HG02678 (cell line): ENCODE measurements around the gene SMYD1.
"Not testable (repeated sequence)": the region's sequence is repeated elsewhere in the genome, so short reads cannot be mapped to it uniquely, and the experiment has no call there.

Source experiments
- ATAC-seq: cut with Tn5 transposase; IDR thresholded peaks from one replicate; pipeline ENCODE4 v1.9.1; 2021; ENCODE audit warnings: mild to moderate bottlenecking, moderate library complexity; ENCODE audit not compliant: unreplicated experiment

Gene SMYD1

DNA sequence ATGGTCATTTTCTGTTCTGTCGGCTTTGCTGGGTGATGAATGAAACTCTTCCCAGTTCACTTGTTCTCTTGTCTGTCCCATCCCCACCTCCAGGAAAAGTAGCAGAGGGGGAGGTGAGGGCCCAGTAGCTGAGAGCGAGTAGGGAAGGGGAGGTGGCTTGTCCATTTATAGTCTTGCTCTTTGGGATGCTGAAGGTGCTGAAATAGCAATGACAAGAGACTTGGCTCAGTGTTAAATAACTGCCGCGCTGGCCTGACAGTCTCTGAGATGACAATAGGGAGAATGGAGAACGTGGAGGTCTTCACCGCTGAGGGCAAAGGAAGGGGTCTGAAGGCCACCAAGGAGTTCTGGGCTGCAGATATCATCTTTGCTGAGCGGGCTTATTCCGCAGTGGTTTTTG lies at the start of gene SMYD1:
TSS of gene SMYD1 (plus strand) at position 228 of the 400 bp plus-strand sequence. CDS start at position 268, 40 bp downstream.
- no peak for ATAC-seq

- not testable (repeated sequence) for ATAC-seq
These were observed 49.4 kb upstream of the SMYD1 start for GRCh38 chr2:88018077-88018805.

DNA sequence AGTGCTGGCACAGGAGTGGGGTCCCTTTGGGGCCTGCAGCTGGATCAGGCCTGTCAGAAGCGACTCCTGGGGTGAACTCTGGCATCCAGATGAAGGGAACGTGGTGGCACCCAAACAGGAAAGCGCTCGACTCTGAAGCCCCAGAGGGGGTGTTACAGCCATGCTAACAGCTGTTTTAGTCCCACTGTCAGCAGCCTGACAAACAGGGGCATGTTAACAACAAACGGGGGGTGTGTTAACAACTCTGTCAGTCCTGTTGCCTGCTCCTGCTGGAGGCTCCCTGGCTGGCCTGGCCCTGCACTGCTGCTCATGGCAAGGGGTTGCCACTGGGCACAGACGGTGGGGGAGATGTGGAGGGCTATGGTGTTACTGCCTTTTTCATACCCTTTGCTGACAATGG lies 48.7 kb upstream of the SMYD1 start:
- no peak for ATAC-seq

- no peak for ATAC-seq
These were observed 47.6 kb upstream of the SMYD1 start for GRCh38 chr2:88019985-88020384.

DNA sequence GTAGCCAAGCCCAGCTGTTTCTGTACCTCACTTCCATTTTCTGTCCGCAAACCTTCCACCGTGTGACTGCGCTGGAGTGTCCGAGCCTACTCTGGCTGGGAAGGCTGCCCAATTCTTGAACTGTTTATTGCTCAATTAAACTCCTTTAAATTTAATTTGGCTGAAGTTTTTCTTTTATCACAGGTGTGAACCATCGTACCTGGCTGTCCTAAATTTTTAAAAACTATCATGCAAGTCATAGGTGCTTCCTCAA lies 45.0 kb upstream of the SMYD1 start:
- no peak for ATAC-seq

- no peak for ATAC-seq
These were observed 43.1 kb upstream of the SMYD1 start for GRCh38 chr2:88024509-88024908.

- peak; percentile 70 for ATAC-seq
These were observed 39.8 kb upstream of the SMYD1 start for GRCh38 chr2:88027697-88028389.

DNA sequence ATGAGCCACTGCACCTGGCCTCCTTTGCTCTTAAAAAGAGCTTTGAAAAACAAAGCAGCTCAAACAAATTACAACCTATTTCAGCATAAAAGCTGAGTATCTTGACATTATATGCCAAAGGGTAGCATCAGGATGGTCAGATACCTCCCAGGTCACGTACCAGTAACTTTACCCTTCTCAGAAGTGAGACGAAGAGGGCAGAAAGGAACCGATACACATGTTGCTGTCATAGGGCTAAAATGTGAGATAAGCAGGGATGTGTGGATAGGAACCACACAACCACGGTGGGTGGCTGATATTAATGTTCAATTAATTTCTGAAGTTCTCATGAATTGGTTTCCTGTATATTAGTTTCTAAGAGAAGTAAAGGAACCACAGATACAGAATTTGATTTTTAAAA lies 38.7 kb upstream of the SMYD1 start:
- ATAC-seq: no peak

DNA sequence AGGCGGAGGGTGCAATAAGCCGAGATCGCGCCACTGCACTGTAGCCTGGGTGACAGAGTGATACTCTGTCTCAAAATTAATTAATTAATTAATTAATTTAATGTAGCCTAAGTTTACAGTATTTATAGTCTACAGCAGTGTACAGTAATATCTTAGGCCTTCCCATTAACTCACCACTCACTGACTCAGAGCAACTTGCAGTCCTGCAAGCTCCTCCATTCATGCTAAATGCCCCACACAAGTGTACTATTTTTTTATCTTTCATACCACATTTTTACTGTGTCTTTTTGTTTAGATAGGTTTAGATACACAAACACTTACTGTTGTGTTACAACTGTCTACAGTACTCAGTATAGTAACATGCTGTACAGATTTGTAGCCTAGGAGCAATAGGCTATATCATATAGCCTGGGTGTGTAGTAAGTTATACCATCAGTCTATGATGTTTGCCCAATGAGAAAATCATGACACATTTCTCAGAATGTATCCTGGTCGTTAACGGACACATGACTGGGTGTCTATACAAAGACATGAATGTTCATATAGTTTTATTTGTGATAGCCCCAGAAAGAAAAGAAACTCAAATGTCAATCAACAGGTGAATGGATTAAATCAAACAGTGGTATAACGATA lies 35.4 kb upstream of the SMYD1 start:
- ATAC-seq: no peak

DNA sequence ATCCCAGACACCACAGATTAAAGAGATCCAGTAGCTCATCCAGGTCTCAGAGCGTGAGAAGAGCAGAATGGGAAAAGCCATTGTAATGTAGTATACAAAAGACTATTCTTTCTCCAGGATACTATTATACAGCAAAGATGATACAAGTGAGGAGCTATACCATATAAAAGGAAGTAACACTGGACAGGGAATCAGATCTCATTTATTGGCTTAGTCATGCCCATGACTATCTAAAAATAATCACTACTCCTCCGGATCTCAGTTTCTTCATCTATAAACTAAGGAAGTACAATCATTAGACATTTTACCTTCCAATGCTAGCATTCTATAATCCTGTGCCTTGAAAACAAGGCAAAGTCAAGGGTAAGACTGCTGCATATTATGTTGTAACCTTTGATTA lies 31.4 kb upstream of the SMYD1 start:
- ATAC-seq: no peak

GRCh38 chr2:88036606-88037005 lies 31.0 kb upstream of the SMYD1 start:
- ATAC-seq: no peak

DNA sequence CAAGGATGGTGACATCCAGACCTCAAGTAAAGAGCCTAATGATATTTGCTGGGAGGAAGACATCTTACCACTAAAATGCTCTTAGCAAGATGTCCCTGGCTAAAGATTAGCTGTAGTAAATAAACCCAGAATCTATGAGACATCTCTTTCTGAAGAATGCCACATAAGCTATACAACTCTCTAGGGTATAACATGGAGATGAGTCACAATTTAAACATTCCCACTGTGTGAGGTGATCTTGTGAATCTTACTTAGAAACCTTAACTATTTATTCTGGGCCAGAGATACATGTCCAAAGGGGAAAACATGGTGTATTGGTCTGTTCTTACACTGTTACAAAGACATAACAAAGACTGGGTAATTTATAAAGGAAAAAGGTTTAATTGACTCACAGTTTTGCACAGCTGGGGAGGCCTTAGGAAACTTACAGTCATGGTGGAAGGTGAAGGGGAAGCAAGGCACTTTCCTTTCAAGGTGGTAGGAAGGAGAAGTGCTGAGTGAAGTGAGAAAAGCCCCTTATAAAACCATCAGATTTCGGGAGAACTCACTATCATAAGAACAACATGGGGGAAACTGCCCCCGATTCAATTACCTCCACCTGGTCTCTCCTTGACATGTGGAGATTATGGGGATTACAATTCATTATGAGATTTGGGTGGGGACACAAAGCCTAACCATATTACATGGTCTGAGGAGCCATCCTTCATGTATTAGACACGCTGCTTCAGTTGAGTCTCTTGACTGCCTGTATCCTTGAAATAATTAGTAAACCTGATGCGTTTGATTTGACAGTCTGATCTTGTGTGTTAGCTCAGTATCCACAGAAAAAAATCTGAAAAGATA lies 29.1 kb upstream of the SMYD1 start:
- no peak for ATAC-seq

GRCh38 chr2:88042476-88042875 lies 25.1 kb upstream of the SMYD1 start:
- ATAC-seq: no peak

- not testable (repeated sequence) for ATAC-seq
These were observed 22.1 kb upstream of the SMYD1 start for GRCh38 chr2:88045561-88045960.

- no peak for ATAC-seq
These were observed 19.1 kb upstream of the SMYD1 start for GRCh38 chr2:88048541-88048940.

DNA sequence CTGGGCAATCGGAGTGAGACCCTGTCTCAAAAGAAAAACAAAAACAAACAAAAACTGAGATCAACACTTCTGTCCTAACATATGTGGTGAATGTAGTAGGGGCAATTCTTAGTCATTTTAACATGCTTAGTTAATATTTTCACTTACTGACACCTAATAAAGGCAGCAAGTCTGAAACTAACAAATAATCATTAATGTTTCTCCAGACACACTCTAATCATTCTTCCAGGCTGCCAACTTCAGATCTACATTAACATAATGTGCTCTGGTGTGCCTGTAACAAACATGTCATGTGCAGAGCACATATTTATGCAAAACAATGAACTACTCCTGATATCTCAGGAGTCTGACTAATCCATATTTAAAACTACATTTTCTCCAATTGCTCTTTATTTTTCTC lies 18.0 kb upstream of the SMYD1 start:
- no peak for ATAC-seq

DNA sequence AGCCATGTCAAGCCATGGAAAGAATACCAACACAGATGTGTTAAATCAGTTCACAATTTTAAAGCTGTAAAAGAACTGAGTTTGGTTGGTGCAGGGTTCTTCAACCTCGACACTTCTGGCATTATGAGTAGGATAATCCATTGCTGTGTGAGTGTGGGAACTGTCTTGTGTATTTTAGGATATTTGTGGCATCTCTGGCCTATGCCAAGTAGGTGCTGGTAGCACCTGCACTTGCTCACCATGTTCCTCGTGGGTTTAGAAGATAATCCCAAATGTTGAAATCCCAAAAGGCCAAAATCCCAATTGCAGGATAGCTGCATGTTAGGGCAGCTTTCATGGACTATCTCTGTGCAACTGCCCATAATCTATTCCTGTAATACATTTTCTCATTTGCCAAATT lies 15.8 kb upstream of the SMYD1 start:
- ATAC-seq: no peak

DNA sequence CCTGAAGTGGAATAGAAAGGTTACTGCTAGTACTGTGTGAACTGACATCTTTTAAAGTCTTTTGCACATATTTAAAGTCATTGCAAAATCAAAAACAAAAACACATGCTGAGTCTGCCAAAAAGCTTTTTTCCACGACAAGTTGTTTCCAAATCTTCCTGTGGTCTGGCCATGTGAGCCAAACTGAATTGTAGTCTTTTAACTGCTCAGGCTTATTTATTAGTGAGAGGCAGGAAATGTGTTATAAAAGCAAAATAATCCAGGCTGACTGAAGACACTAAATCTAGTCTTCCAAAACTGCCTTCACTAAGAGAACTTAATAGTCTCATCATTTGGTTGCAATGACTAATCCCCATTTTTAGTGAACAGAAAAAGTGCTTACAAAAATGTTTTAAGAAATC lies 14.3 kb upstream of the SMYD1 start:
- ATAC-seq: no peak

- ATAC-seq: no peak
These were observed 13.5 kb upstream of the SMYD1 start for GRCh38 chr2:88053934-88054781.

DNA sequence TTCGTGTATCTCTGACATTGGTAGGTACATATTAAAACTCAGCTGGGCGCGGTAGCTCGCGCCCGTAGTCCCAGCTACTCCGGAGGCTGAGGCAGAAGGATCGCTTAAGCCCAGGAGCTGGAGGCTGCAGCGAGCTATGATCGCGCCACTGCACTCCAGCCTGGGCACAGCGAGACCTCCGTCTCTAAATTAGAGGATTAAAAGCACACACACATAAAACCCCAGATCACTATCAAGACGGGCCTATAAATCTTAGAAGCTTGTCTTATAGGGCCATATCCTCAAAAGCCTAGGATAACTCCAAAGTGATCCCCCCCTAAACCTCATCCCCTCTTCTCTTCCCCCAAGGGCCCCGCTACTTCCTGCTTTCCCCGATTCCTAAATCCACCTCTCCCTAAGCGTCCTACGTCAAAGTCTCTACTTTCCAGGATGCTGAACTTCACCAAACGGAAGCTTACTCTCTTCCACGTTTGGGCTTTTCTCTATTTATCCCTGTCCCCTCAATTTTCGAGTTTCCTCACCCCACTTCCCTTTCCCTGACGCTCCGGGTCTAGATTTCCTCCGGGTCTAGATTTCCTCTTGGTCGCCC lies 12.7 kb upstream of the SMYD1 start:
- ATAC-seq: no peak
